Measurements from ENCODE around the gene NAV1.
A peak's percentile ranks its signal among the peaks of the same experiment; 100 is the strongest.
"Not testable (repeated sequence)": the region's sequence is repeated elsewhere in the genome, so short reads cannot be mapped to it uniquely, and the experiment has no call there.

The NAV1 gene, protein sequence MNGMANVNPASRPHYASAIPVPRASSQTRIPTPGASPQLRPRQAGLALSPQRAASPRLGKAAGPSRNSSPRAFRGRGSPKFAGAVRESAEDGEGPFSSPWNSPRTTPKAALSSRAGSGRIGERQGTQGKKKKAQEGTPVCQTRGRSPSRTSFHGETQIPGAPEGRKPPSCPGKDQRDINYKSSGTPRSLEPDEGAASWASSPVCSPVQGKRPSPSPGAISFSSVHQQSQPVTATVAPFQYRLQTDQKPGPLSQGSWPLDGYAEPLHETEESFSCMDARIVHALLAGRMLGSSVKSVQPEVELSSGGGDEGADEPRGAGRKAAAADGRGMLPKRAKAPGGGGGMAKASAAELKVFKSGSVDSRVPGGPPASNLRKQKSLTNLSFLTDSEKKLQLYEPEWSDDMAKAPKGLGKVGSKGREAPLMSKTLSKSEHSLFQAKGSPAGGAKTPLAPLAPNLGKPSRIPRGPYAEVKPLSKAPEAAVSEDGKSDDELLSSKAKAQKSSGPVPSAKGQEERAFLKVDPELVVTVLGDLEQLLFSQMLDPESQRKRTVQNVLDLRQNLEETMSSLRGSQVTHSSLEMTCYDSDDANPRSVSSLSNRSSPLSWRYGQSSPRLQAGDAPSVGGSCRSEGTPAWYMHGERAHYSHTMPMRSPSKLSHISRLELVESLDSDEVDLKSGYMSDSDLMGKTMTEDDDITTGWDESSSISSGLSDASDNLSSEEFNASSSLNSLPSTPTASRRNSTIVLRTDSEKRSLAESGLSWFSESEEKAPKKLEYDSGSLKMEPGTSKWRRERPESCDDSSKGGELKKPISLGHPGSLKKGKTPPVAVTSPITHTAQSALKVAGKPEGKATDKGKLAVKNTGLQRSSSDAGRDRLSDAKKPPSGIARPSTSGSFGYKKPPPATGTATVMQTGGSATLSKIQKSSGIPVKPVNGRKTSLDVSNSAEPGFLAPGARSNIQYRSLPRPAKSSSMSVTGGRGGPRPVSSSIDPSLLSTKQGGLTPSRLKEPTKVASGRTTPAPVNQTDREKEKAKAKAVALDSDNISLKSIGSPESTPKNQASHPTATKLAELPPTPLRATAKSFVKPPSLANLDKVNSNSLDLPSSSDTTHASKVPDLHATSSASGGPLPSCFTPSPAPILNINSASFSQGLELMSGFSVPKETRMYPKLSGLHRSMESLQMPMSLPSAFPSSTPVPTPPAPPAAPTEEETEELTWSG (N-terminal part only)

DNA sequence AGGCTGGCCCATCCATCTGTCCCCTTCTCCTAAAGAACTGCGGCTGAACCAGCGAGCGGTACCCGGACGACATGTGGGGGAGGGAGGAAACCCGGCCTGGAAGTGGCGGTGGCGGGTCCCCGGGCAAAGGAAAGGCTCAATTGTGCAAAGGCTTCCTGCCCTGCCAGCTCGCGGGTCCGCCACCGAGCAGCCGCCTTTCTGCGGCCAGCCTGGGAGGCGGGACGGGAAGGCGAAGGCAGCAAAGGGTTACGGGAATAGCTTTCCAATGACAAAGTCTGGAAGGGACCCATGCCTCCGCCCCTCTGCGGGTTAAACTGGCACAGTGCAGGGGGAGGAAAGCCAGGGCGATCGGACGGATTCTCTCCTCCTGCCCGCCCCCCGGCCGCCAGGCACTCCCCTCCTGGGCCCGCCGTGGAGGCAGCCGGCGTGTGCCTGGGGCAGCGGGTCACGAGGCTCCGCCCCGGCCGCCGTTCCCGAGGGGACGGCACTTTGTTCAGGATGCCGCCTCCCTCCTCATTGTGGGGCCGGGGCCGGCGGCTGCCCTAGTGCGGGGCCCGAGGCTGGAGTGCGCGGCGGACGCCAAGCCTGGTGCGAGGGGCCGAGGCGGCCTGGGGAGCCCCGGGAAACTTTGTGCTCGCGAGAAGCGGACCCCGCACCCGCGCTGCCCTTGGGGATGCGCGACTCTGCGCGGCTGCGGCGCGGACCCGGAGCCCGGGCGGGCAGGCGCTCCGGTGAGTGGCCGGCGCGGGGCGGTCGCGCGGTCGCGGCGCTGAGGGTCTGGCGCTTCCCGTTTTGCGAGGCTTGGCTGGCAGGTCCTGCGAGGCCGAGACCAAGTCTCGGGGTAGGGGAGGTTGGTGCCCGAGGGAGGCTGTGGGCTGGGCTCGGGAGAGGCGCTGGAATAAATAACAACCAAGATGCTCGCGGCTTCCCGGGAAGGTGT is at the start of gene NAV1:
TSS of gene NAV1 (plus strand) at position 516 of the 940 bp plus-strand sequence. CDS start 83,758 bp downstream, outside the sequence.
- H3K4me3 Mint-ChIP-seq = peak within 1 kb of the TSS; percentile 83
- no peak within 1 kb of the TSS for H3K27ac Mint-ChIP-seq
- no peaks in the 10 kb centered on the region for H3K36me3 Mint-ChIP-seq
- H3K4me1 Mint-ChIP-seq (ENCODE audit: low read depth) = peaks cover 20% of the 10 kb centered on the region
- H3K27me3 Mint-ChIP-seq = peaks cover 31% of the 10 kb centered on the region
- no peaks in the 10 kb centered on the region for H3K9me3 Mint-ChIP-seq (ENCODE audit: low read depth)

DNA sequence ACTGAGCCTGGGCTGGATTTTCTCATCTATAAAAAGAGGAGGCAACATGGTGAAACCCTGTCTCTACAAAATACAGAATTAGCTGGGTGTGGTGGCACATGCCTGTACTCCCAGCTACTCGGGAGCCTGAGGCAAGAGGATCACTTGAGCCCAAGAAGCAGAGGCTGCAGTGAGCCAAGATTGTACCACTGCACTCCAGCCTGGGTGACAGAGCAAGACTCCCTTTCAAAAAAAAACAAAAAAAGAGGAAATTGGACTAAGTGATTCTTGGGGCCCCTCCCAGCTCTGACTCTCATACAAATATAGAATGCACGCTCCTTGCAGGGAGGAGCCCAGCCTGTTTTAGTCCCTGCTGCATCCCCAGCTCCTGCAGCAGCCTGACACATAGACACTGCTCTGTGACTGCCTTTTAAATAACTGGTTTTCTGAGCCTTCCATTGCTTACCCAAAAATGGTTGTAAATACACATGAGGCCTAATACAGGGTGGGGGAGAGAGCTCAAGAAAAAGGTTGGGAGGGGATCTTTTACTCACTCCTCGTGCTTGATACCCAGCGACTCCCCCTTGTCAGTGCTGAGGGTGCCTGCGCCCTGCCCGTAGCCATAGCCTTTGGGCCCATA is 49.2 kb upstream of the NAV1 start:
- H3K27ac Mint-ChIP-seq = no peak overlapping the region
- H3K36me3 Mint-ChIP-seq = peaks cover 4% of the 10 kb centered on the region
- no peaks in the 10 kb centered on the region for H3K4me1 Mint-ChIP-seq (ENCODE audit: low read depth)
- H3K27me3 Mint-ChIP-seq = no peaks in the 10 kb centered on the region
- no peaks in the 10 kb centered on the region for H3K9me3 Mint-ChIP-seq (ENCODE audit: low read depth)
- no peak overlapping the region for H3K4me3 Mint-ChIP-seq

DNA sequence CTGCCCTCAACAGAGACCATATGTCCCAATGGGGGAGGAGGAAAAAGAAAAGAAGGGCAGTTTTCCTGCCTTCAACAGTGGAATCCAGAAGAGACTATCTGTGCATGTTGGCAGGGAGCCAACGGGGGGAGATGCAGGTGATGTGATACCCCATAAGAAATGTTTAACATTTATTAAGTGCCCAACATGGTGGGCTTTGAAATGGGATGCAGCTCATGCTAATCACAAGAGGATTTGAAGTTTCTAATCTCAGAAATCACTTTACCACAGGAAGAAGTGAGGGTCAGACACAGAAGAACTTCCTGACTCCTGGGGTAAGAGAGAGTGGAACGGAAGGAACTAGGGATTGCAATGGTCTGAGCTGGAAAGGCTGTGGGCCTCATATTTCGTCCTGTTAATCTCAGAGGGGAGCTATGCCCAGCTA is 48.2 kb upstream of the NAV1 start:
- Mint-ChIP-seq H3K27me3 (no peaks in the 10 kb centered on the region), H3K36me3 (peaks cover 5% of the 10 kb centered on the region), H3K9me3 (ENCODE audit: low read depth) (no peaks in the 10 kb centered on the region), H3K4me3 (no peak overlapping the region), H3K4me1 (ENCODE audit: low read depth) (no peaks in the 10 kb centered on the region), H3K27ac (no peak overlapping the region)

DNA sequence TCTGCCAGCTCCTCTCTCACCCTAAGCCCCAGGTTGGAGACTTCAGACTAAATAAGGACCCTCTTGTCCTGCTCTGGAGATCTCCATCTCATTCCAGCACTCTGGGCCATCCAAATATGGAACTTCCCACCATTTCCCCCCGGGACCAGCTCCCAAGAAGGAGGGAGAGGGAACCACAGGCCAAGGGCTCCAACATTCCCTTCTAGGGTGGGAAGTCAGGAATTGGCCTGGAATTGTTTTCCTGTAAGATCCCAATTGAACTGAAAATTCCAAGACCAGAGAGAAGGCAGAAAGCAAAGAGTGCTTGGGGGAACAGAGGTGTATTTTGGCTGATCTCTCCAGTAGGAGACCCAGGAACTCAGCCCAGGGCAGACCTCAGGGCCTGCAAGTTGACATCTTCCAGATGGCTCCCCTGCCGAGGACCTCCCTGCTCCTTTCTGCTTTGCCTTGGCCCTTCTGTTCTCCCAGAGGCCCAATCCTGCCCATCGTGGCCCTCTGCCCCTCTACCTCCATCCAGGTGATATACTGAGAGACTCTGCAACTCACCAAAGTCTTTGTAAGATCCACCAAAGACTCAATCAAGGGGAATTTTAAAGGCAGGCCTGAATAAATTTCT is 46.9 kb upstream of the NAV1 start:
- Mint-ChIP-seq H3K4me1 (ENCODE audit: low read depth) (no peaks in the 10 kb centered on the region), H3K36me3 (peaks cover 5% of the 10 kb centered on the region), H3K4me3 (no peak overlapping the region), H3K27me3 (no peaks in the 10 kb centered on the region), H3K9me3 (ENCODE audit: low read depth) (no peaks in the 10 kb centered on the region), H3K27ac (no peak overlapping the region)

DNA sequence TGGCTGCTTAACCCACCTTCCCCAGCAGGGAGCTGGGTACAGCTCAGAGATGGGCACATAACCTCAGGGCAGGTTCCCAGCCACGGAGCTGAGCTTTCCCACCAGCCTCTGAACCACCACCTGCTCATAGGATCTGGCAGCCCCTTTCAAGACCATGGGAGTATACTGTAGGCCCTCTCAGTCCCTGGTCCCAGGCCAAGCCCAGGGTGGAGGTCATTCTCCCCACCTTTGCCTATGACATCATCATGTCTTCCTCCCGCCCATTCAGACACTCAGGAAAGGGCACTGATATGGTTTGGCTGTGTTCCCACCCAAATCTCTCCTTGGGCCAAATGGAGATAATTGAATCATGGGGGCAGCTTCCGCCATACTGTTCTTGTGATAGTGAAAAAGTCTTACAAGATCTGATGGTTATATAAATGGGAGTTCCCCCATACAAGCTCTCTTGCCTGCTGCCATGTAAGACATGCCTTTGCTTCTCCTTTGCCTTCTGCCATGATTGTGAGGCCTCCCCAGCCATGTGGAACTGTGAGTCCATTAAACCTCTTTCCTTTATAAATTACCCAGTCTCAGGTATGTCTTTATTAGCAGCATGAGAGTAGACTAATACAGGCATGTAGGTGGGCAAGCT is 45.8 kb upstream of the NAV1 start:
- not testable (repeated sequence) for H3K4me1 Mint-ChIP-seq (ENCODE audit: low read depth); H3K9me3 Mint-ChIP-seq (ENCODE audit: low read depth); H3K27ac Mint-ChIP-seq; H3K27me3 Mint-ChIP-seq; H3K4me3 Mint-ChIP-seq; H3K36me3 Mint-ChIP-seq

DNA sequence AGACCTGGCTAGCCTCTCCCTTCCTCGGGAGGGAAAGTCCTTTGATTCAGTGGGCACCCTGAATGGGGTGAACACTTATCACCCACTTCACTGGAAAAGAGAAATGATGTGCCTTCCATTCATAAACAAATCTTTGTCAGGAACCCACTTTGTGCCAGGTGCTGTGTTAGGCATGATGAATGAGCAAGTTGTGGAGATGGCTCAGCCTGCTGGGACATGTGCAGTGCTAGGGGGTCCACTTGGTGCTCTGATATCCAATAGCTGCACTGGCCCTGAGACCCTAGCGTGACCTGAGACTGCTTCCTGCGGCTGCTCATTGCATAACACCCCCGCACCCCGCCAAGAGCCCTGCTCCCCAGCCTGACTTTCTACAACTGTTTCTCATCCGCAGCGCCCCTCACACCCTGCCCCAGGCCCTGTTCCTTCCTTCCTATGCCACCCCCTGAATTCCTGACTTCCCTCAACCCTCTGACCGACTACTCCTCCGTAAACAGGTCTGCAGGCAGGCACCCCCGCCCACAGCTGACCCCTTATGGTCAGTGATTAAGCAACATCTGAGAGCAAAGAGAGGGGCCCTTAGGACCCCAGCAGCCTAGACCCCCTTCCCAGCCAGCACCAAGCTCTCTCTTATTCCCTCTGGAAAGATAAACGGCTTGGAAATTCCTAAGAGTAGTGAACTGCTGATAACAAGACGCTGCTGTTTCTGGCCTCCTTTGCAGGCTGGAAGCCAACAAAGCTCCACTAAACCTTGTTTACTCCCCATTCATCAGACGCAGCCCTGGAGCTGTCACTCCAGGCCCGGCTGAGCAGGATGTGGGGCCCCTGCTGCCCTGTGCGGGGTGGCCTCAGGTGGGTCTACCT is 44.9 kb upstream of the NAV1 start:
- Mint-ChIP-seq H3K27me3 (no peaks in the 10 kb centered on the region), H3K9me3 (ENCODE audit: low read depth) (no peaks in the 10 kb centered on the region), H3K4me1 (ENCODE audit: low read depth) (no peaks in the 10 kb centered on the region), H3K36me3 (peaks cover 5% of the 10 kb centered on the region), H3K27ac (no peak overlapping the region), H3K4me3 (no peak overlapping the region)

DNA sequence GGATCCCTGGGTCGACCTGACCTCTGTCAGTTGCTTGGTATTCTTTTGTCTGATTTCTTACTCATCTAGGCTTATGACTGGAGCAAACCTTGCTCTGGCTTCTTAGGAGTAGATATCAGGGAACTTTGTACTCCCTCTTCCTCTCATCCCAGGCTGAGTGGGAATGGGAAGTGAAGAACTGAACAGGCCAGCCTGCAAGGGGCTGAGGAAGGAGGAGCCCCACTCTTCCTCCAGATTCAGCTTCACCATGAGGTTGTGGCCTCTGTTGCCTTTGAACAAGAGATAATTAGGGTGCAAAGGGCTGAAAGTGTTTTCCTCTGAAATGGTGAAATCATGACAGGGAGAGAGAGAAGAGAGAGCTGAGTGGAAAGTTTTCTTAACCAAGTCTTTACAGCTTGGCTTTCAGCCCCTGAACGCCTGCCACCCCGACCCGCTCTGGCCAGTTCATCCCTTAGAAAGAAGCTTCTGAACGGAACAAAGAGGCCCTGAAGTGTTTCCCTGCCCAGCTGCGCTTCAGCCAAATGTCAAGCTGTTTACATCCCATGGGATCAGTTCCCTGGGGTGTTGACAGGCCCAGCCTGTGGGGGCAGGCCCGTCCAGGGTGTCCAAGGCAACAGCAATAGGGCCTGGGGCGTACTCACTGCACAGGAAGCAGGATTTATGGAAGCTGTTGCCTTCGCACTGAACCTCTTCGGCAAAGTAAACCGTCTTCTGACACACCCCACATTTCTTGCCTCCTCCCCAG is 43.2 kb upstream of the NAV1 start:
- Mint-ChIP-seq H3K4me3 (no peak overlapping the region), H3K27me3 (no peaks in the 10 kb centered on the region), H3K4me1 (ENCODE audit: low read depth) (no peaks in the 10 kb centered on the region), H3K9me3 (ENCODE audit: low read depth) (no peaks in the 10 kb centered on the region), H3K36me3 (peaks cover 3% of the 10 kb centered on the region), H3K27ac (no peak overlapping the region)

DNA sequence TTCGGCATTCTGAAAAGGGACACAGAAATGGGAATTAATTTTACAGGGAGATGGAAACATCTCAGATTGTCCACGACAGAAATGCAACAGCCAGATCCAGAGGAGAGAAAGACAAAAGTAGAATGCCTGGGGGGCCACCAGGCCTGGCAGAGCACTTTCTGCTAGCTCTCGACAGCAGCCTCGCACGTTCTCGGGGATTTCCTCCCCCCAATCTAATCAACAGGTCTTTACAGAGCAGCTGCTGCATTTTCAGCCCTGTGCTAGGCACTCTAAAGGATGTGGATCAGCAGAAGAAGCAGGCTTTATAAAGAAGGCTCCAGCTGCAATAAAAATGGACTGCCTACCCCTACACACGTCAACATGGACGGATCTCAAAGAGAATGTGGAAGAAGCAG is 42.6 kb upstream of the NAV1 start:
- Mint-ChIP-seq H3K4me3 (no peak overlapping the region), H3K9me3 (ENCODE audit: low read depth) (no peaks in the 10 kb centered on the region), H3K4me1 (ENCODE audit: low read depth) (no peaks in the 10 kb centered on the region), H3K27me3 (no peaks in the 10 kb centered on the region), H3K36me3 (peaks cover 3% of the 10 kb centered on the region), H3K27ac (no peak overlapping the region)

DNA sequence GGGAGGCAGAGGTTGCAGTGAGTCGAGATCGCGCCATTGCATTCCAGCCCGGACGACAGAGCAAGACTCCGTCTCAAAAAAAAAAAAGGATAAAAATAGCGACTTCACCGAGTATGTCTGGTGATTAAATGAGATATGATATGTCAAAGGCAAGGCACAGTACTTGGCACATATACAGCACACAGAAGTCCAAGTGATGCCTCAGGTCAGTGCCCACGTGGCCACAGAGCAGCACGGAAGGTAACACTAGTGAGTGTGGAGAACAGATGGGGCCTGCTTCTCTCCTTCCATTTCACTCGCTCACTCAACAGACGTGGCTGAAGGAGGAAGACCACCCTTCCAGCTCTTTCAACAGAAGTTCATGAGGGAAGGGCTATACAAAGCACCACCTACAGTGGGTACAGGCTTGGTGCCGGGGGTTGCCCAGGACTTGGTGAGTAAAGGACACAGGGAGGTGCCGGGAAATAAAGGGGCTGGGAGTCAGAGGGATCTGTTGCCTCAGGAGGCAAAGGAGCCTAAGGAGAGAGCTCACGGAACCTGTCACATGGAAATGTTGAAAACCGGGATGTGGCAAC is 40.9 kb upstream of the NAV1 start:
- Mint-ChIP-seq H3K4me3 (no peak overlapping the region), H3K9me3 (ENCODE audit: low read depth) (no peaks in the 10 kb centered on the region), H3K4me1 (ENCODE audit: low read depth) (peaks cover 3% of the 10 kb centered on the region), H3K27me3 (no peaks in the 10 kb centered on the region), H3K27ac (no peak overlapping the region), H3K36me3 (peaks cover 3% of the 10 kb centered on the region)

DNA sequence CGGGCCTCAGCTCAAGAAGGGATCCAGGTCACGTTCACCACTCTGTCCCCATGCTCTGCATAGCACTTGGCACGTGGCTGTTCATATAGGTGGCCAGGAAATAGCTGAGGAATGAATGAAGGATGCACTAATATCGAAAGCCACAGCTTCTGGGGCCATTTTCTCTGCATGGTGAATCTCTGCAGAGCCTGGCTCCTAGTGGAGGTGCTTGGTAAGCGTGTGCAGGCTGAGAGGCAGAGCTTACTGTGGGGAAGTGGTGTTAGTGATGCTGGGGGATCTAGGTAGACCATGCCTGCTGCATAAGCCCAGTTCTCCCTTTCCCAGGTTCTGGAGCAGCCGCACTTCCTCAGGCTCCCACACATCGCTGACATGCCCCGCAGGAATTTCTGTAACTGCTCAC is 40.3 kb upstream of the NAV1 start:
- no peaks in the 10 kb centered on the region for H3K27me3 Mint-ChIP-seq
- H3K4me1 Mint-ChIP-seq (ENCODE audit: low read depth) = peaks cover 8% of the 10 kb centered on the region
- no peak overlapping the region for H3K4me3 Mint-ChIP-seq
- peaks cover 3% of the 10 kb centered on the region for H3K36me3 Mint-ChIP-seq
- H3K9me3 Mint-ChIP-seq (ENCODE audit: low read depth) = no peaks in the 10 kb centered on the region
- H3K27ac Mint-ChIP-seq = no peak overlapping the region

DNA sequence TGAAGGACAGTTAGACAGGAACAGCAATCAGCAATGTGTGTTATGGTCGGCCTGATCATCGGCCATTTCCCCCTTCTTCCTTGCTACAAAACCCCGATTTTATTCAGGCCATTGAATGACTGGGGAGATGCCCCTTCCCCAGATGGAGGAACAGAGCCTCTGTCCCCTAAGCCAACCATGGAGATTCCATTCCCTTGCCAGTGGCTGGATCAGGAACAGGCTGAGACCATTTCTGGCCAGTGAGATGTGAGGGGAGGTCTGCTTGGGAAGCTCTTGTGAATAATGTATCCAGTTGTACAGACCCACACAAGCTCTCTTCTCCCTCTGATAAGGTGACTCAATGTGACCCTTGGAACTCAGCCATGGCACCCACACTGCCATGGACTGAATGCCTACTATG is 39.7 kb upstream of the NAV1 start:
- peaks cover 3% of the 10 kb centered on the region for H3K36me3 Mint-ChIP-seq
- no peaks in the 10 kb centered on the region for H3K27me3 Mint-ChIP-seq
- no peaks in the 10 kb centered on the region for H3K9me3 Mint-ChIP-seq (ENCODE audit: low read depth)
- H3K4me3 Mint-ChIP-seq = no peak overlapping the region
- H3K4me1 Mint-ChIP-seq (ENCODE audit: low read depth) = peaks cover 14% of the 10 kb centered on the region
- no peak overlapping the region for H3K27ac Mint-ChIP-seq

All from activated naive CD8-positive, alpha-beta T cell (primary cell).